Endothelial cell of umbilical vein (primary cell): ENCODE measurements around the gene PHLDB2. TPM values are rescaled to one million over a fixed set of nuclear protein-coding genes. Genes with fewer than 3 reads are reported as not detected.

Experiments
- BruUV-seq: library from RNA; stranded (reverse); fragments of 400-500 nt; replicated peaks from 2 replicates; lab custom pipeline; 2021; lab: Mats Ljungman, UMichigan
- CTCF ChIA-PET: fragments of 300-600, 350-600 bp; sonication (Branson Sonifier 250); formaldehyde crosslinking; loops from one replicate; lab custom pipeline; 2021; ENCODE audit warnings: antibody characterized with exemption, inconsistent platforms; lab: Charles Lee
- POLR2A ChIA-PET: fragments of 300-600, 350-600 bp; sonication (Branson Sonifier 250); formaldehyde crosslinking; loops from one replicate; lab custom pipeline; 2021; ENCODE audit warnings: antibody characterized with exemption, inconsistent platforms; lab: Charles Lee
- DNase-seq: peaks from one replicate; pipeline ENCODE4 v3.0.0-alpha.2; 2011; ENCODE audit warnings: low read depth, low spot score
- FAIRE-seq: peaks from 2 replicates; lab custom pipeline; 2011; peaks lifted over from hg19 to GRCh38; lab: Jason Lieb, UNC
- H2AFZ ChIP-seq: 2 replicates; pipeline ENCODE4 v1.6.0; 2012; ENCODE audit warnings: low read depth, low read length, control low read depth, inconsistent platforms
- H3K27ac ChIP-seq: 2 replicates; pipeline ENCODE4 v1.5.1; 2011; ENCODE audit warnings: low read depth, mild to moderate bottlenecking, control low read depth, low read length, moderate library complexity; ENCODE audit not compliant: insufficient read depth
- H3K27me3 ChIP-seq, 2 experiments: 2 replicates each; pipeline versions ENCODE4 v1.6.0 to v1.6.1; 2011; ENCODE audit warnings: low read length in 2 of 2, mixed read lengths in 1 of 2; ENCODE audit not compliant: control insufficient read depth in 2 of 2, insufficient read depth in 2 of 2
- H3K36me3 ChIP-seq, 2 experiments: 2 replicates in 1 of 2; 3 replicates in 1 of 2; pipeline ENCODE4 v1.5.1; 2011; ENCODE audit warnings: low read length in 2 of 2, mild to moderate bottlenecking in 1 of 2, moderate library complexity in 1 of 2; ENCODE audit not compliant: control insufficient read depth in 2 of 2, insufficient read depth in 2 of 2; ENCODE audit errors: extremely low read depth in 1 of 2
- H3K4me1 ChIP-seq: 3 replicates; pipeline ENCODE4 v1.5.1; 2011; ENCODE audit warnings: mild to moderate bottlenecking, low read length; ENCODE audit not compliant: control insufficient read depth, insufficient read depth; ENCODE audit errors: extremely low read depth
- H3K4me2 ChIP-seq: 2 replicates; pipeline ENCODE4 v1.6.1; 2011; ENCODE audit warnings: low read length, control low read depth, mixed read lengths; ENCODE audit not compliant: insufficient read depth
- H3K4me3 ChIP-seq, 3 experiments: fragments of 200-600 bp in 1 of 3; sonication (generic), shearing (Covaris generic) in 1 of 3; replicated peaks in 1 of 3; 2 replicates each; pipeline ENCODE4 v1.5.1; 2011 to 2016; ENCODE audit warnings: control low read depth in 3 of 3, low read length in 3 of 3, mild to moderate bottlenecking in 2 of 3, inconsistent platforms in 1 of 3, low read depth in 1 of 3, moderate library complexity in 1 of 3; ENCODE audit not compliant: insufficient read depth in 1 of 3
- H3K79me2 ChIP-seq: 2 replicates; pipeline ENCODE4 v1.6.0; 2012; ENCODE audit warnings: low read length, inconsistent platforms; ENCODE audit not compliant: control insufficient read depth, insufficient read depth
- H3K9ac ChIP-seq: replicated peaks from 2 replicates; pipeline ENCODE3; 2011; ENCODE audit warnings: low read length, control low read depth; ENCODE audit not compliant: insufficient read depth; ENCODE audit errors: extremely low read depth
- H3K9me1 ChIP-seq: replicated peaks from 3 replicates; pipeline ENCODE4 v1.6.0; 2011; ENCODE audit warnings: mild to moderate bottlenecking, low read length; ENCODE audit not compliant: control insufficient read depth, insufficient read depth; ENCODE audit errors: extremely low read depth
- H3K9me3 ChIP-seq: replicated peaks from 2 replicates; pipeline ENCODE4 v1.5.1; 2012; ENCODE audit warnings: low read length, inconsistent platforms; ENCODE audit not compliant: control insufficient read depth, insufficient read depth
- H4K20me1 ChIP-seq: replicated peaks from 2 replicates; pipeline ENCODE3; 2011; ENCODE audit warnings: mild to moderate bottlenecking, low read length; ENCODE audit not compliant: control insufficient read depth, insufficient read depth; ENCODE audit errors: extremely low read depth
- EZH2 ChIP-seq: IDR thresholded peaks from 2 replicates; pipeline ENCODE4 v1.6.1; 2012; ENCODE audit warnings: borderline replicate concordance, low read depth, mild to moderate bottlenecking, moderate library complexity, low read length, inconsistent platforms; ENCODE audit not compliant: severe bottlenecking
- FOS ChIP-seq: IDR thresholded peaks from 2 replicates; pipeline ENCODE4 v1.6.1; 2011; ENCODE audit warnings: mild to moderate bottlenecking, low read length, moderate library complexity, borderline replicate concordance; ENCODE audit not compliant: insufficient read depth
- GATA2 ChIP-seq: IDR thresholded peaks from 2 replicates; pipeline ENCODE4 v1.7.0; 2011; ENCODE audit warnings: low read depth, mild to moderate bottlenecking, moderate library complexity, mixed read lengths, low read length; ENCODE audit not compliant: insufficient read length, insufficient read depth
- JUN ChIP-seq: IDR thresholded peaks from 2 replicates; pipeline ENCODE4 v1.6.1; 2011; ENCODE audit warnings: borderline replicate concordance, low read depth; ENCODE audit not compliant: insufficient read length, insufficient read depth
- MAX ChIP-seq: IDR thresholded peaks from 2 replicates; pipeline ENCODE4 v1.6.1; 2011; ENCODE audit not compliant: insufficient read depth, insufficient read length
- MYC ChIP-seq: IDR thresholded peaks from one replicate; pipeline ENCODE4 v1.6.1; 2011; ENCODE audit warnings: mild to moderate bottlenecking, low read depth, low read length
- POLR2A ChIP-seq: IDR thresholded peaks from 2 replicates; pipeline ENCODE4 v1.6.1; 2012; ENCODE audit warnings: low read depth, mild to moderate bottlenecking, control low read depth, low read length
- POLR2AphosphoS5 ChIP-seq: IDR thresholded peaks from 2 replicates; pipeline ENCODE4 v1.6.1; 2012; ENCODE audit warnings: low read depth, mild to moderate bottlenecking, control low read depth, low read length, moderate library complexity; ENCODE audit not compliant: insufficient read depth
- dilution Hi-C: fragments of 300-500 bp; cut with MboI; formaldehyde crosslinking; loops from one replicate; pipeline ENCODE4 v1.15.0; 2019; ENCODE audit warnings: low sequenced_read_pairs; ENCODE audit not compliant: extremely low pct_ligation_motif_present
- intact Hi-C: fragments of 100-400 bp; cut with micrococcal nuclease; formaldehyde crosslinking; loops from one replicate; pipeline ENCODE4 v1.10.0; 2022
- polyA plus RNA-seq, 4 experiments: library from polyadenylated mRNA; depleted of rRNA in 3 of 4; stranded (reverse) in 3 of 4; unstranded in 1 of 4; fragments of >200 nt; gene quantifications; 2 replicates each; pipeline versions ENCODE4 v1.2.1 to v1.2.3, GENCODE V29; 2011 to 2012; ENCODE audit warnings: missing spikeins in 1 of 4
- total RNA-seq: library from RNA; stranded (reverse); gene quantifications from 2 replicates; pipeline ENCODE4 v1.2.3, GENCODE V29; 2021
- TF ChIP-seq, protein P1 (sequence below), 2 donors: IDR thresholded peaks; 1 replicate in 1 of 2; 2 replicates in 1 of 2; pipeline ENCODE4 v1.5.1; 2011; ENCODE audit warnings: low read length in 2 of 2, mild to moderate bottlenecking in 2 of 2, moderate library complexity in 2 of 2, control low read depth in 1 of 2, inconsistent platforms in 1 of 2, low read depth in 1 of 2; ENCODE audit not compliant: insufficient read depth in 1 of 2; ENCODE audit errors: extremely low read depth in 1 of 2

PHLDB2 gene
- total and polyA plus RNA-seq, 2 donors (not counting 3 experiments of a cell fraction or from before 2014, with no cell fraction given), result 22.4 to 104 TPM

- Histone ChIP-seq H3K9me3 (no peaks in the 10 kb centered on the region), H3K79me2 (peaks cover 38% of the 10 kb centered on the region), H3K27ac (peak overlapping the region; percentile 91), H3K4me3 (no peak overlapping the region), H3K9me1 (no peaks in the 10 kb centered on the region), H3K4me1 (peaks cover 31% of the 10 kb centered on the region), H4K20me1 (no peaks in the 10 kb centered on the region), H3K36me3 (peaks cover 0 to 6% of the 10 kb centered on the region in 2 experiments), H3K9ac (peak overlapping the region; percentile 46), H3K27me3 (no peaks in the 10 kb centered on the region), H3K4me2 (no peak overlapping the region), H2AFZ (no peak overlapping the region)
- ChIA-PET CTCF (interaction anchor here (0.8 to 9.8 kb wide), 9 partner anchors 8 to 188 kb away, joined by 3 to 239 read pairs (median 5); no protein-coding TSS in a partner anchor), POLR2A (no interaction called here)
- dilution Hi-C loops (no loop called here), intact Hi-C loops (loop anchor here (2.0 kb wide), 1 partner anchor 30 kb away; no protein-coding TSS in a partner anchor)
- no TSS peak for BruUV-seq
- TF ChIP-seq EZH2, result no peak
- TF ChIP-seq POLR2AphosphoS5, result peak; percentile 28
- peak; percentile 83 for TF ChIP-seq FOS
- TF ChIP-seq JUN, result peak; percentile 79
- TF ChIP-seq POLR2A, result no peak
- no peak for TF ChIP-seq MAX
- TF ChIP-seq MYC, result no peak
- TF ChIP-seq, protein P1, sequence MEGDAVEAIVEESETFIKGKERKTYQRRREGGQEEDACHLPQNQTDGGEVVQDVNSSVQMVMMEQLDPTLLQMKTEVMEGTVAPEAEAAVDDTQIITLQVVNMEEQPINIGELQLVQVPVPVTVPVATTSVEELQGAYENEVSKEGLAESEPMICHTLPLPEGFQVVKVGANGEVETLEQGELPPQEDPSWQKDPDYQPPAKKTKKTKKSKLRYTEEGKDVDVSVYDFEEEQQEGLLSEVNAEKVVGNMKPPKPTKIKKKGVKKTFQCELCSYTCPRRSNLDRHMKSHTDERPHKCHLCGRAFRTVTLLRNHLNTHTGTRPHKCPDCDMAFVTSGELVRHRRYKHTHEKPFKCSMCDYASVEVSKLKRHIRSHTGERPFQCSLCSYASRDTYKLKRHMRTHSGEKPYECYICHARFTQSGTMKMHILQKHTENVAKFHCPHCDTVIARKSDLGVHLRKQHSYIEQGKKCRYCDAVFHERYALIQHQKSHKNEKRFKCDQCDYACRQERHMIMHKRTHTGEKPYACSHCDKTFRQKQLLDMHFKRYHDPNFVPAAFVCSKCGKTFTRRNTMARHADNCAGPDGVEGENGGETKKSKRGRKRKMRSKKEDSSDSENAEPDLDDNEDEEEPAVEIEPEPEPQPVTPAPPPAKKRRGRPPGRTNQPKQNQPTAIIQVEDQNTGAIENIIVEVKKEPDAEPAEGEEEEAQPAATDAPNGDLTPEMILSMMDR (IDR thresholded peaks at IDR 0.05; ENCODE audit: extremely low read depth in 1 of 2, insufficient read depth in 1 of 2, low read depth in 1 of 2, low read length in 2 of 2), result no peak
- peak; percentile 65 for TF ChIP-seq GATA2
- DNase-seq, result peak; percentile 67
- no peak for FAIRE-seq
These were observed 44.0 kb downstream of the PHLDB2 start for GRCh38 chr3:111903067-111903511.
